Effector memory CD8-positive, alpha-beta T cell (primary cell): ENCODE data around the gene SGTA.

Experiments
- ATAC-seq: fragments of 150-1000 bp; cut with Tn5 transposase; replicated peaks from 2 replicates; pipeline ENCODE4 v1.10.0; 2021; ENCODE audit warnings: mild to moderate bottlenecking, moderate library complexity
- DNase-seq, 3 experiments: peaks; one replicate each; pipeline ENCODE4 v3.0.0; 2021
- H3K27ac Mint-ChIP-seq, 2 donors: one replicate each; pipeline ENCODE4 v1.8.0; 2022; ENCODE audit warnings: mild to moderate bottlenecking in 2 of 2, mixed read lengths in 2 of 2, moderate library complexity in 2 of 2
- H3K27me3 Mint-ChIP-seq, 2 donors: one replicate each; pipeline ENCODE4 v1.8.0; 2022; ENCODE audit warnings: mixed read lengths in 2 of 2
- H3K36me3 Mint-ChIP-seq: one replicate; pipeline ENCODE4 v1.8.0; 2022; ENCODE audit warnings: mild to moderate bottlenecking, moderate library complexity, mixed read lengths; ENCODE audit not compliant: insufficient read depth
- H3K4me1 Mint-ChIP-seq, 2 donors: one replicate each; pipeline ENCODE4 v1.8.0; 2022; ENCODE audit warnings: low read depth in 2 of 2, mixed read lengths in 2 of 2
- H3K4me3 Mint-ChIP-seq, 2 donors: one replicate each; pipeline ENCODE4 v1.8.0; 2022; ENCODE audit warnings: mild to moderate bottlenecking in 2 of 2, mixed read lengths in 2 of 2, moderate library complexity in 2 of 2
- H3K9me3 Mint-ChIP-seq, 2 donors: one replicate each; pipeline ENCODE4 v1.8.0; 2022; ENCODE audit warnings: mixed read lengths in 2 of 2

The SGTA gene

DNA sequence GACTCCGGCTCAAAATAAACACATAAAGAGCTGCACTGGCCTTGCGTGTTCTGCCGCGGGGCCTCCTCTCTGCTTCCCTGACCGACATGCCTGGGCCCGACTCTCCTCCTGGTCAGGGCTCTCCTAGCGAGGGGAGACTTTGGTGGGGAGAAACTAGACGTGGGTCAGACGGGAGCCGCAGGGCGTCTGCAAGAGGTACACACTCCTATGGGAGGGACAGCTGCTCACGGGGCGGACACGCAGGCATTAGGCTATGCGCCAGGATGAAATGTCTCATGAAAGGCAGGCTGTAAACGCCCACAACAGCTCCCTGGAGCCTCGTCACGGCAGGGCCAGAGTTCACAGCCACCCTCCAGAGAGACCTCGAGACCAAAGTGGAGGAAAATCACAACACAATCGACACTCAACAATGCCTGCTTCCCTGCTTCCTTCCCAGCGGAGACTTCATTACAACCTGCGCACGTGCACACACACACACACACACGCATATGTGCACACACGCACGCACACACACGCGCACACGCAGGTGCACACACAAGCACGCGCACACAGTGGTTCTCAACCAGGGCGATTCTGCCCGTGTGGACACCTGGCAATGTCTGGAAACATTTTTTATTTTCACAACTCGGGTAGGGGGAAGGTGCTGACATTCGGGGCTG, 49.0 kb downstream of the SGTA start:
- H3K27ac Mint-ChIP-seq: no peak overlapping the region
- DNase-seq (no peak), ATAC-seq (no peak)
- H3K4me3 Mint-ChIP-seq: no peak overlapping the region
- no peaks in the 10 kb centered on the region for H3K9me3 Mint-ChIP-seq
- no peaks in the 10 kb centered on the region for H3K27me3 Mint-ChIP-seq
- H3K4me1 Mint-ChIP-seq: peaks cover 14 to 22% of the 10 kb centered on the region in 2 donors
- peaks cover 12% of the 10 kb centered on the region for H3K36me3 Mint-ChIP-seq

DNA sequence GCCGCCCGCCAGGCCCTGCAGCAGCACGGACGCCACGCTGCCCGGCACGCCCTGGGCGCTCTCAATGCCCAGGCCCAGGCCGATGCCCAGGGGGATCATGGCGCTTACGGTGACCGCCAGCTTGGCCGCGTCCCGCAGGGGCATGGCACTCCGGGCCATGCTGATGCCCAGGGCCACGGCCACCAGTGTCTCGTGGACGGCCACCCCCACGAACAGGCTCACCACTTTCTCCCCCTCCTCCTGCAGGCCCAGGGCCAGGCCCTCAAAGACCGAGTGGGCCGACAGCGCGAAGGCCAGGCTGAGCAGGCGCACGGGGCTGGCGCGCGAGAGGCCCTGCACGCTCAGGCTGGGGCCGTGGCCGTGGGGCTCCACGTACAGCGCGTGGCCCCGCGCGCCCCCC, 50.2 kb downstream of the SGTA start:
- Mint-ChIP-seq H3K9me3 (no peaks in the 10 kb centered on the region), H3K36me3 (peaks cover 12% of the 10 kb centered on the region), H3K4me3 (no peak overlapping the region), H3K4me1 (peaks cover 12 to 15% of the 10 kb centered on the region in 2 donors), H3K27me3 (no peaks in the 10 kb centered on the region), H3K27ac (no peak overlapping the region)
- ATAC-seq: no peak
- no peak for DNase-seq

GRCh38 chr19:2732157-2732725, 50.8 kb downstream of the SGTA start:
- no peak for ATAC-seq
- Mint-ChIP-seq H3K27ac (peak overlapping the region in 1 of 2 donors; percentile 49), H3K36me3 (peaks cover 12% of the 10 kb centered on the region), H3K27me3 (peaks cover 0 to 6% of the 10 kb centered on the region in 2 donors), H3K4me1 (peaks cover 13 to 14% of the 10 kb centered on the region in 2 donors), H3K4me3 (no peak overlapping the region), H3K9me3 (no peaks in the 10 kb centered on the region)
- no peak for DNase-seq

DNA sequence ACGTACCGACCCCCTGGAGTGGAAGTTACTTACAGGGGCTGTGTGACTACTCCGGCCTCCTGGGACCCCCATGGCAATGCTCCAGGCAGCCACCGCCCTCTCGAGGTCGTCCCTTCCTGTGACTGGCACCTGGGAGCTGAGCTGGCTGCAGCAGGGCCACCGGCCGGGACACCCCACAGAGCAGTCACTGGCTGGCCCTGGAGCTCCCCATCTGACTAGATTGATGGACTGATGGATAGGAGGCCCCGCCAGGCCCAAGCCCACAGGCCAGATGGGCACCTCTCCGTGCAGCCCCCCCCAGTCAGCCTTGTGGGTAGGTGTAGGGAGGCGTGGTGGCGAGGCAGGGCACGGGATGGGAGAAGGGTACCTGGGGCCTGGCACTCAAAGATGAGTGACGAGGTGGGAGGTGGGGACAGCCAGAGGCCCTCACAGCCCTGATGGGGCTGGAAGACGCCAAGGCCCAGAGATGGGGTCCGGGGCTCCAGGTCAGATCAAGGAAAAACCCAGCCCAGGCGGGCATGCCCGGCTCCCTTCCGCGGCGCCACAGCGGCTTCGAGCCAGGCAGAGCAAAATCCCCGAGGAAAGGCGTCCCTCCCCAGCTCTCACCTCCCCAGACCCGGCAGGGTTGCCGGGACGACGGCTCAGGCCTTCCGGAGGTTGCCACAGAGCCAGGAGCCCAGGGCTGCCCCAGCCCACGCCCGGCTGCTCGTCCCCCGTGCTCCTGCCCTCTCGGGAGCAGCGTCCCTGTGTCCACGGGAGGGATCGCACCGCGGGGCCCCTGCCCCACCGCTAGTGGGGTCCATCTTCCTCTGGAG, 51.7 kb downstream of the SGTA start:
- Mint-ChIP-seq H3K9me3 (no peaks in the 10 kb centered on the region), H3K27ac (no peak overlapping the region)
- DNase-seq: no peak

GRCh38 chr19:2729943-2730818, 52.9 kb downstream of the SGTA start:
- Mint-ChIP-seq H3K9me3 (no peaks in the 10 kb centered on the region), H3K4me1 (peaks cover 8 to 17% of the 10 kb centered on the region in 2 donors), H3K4me3 (no peak overlapping the region), H3K27ac (no peak overlapping the region), H3K27me3 (peaks cover 11 to 23% of the 10 kb centered on the region in 2 donors), H3K36me3 (peaks cover 6% of the 10 kb centered on the region)
- DNase-seq (no peak), ATAC-seq (no peak)

More for the DNA sequence above, 51.7 kb downstream of the SGTA start:
- peaks cover 12% of the 10 kb centered on the region for H3K36me3 Mint-ChIP-seq
- H3K4me3 Mint-ChIP-seq: no peak overlapping the region
- H3K4me1 Mint-ChIP-seq: peaks cover 8 to 17% of the 10 kb centered on the region in 2 donors
- no peak for ATAC-seq
- H3K27me3 Mint-ChIP-seq: peaks cover 1 to 14% of the 10 kb centered on the region in 2 donors

- no peak for ATAC-seq
- peaks cover 2% of the 10 kb centered on the region for H3K36me3 Mint-ChIP-seq
- peaks cover 18 to 32% of the 10 kb centered on the region in 2 donors for H3K27me3 Mint-ChIP-seq
- peaks cover 0 to 13% of the 10 kb centered on the region in 2 donors for H3K4me1 Mint-ChIP-seq
- no peaks in the 10 kb centered on the region for H3K9me3 Mint-ChIP-seq
- H3K27ac Mint-ChIP-seq: no peak overlapping the region
- DNase-seq: no peak
- no peak overlapping the region for H3K4me3 Mint-ChIP-seq
Measured at GRCh38 chr19:2728783-2729387, 54.2 kb downstream of the SGTA start.

GRCh38 chr19:2727640-2727944, 55.5 kb downstream of the SGTA start:
- Mint-ChIP-seq H3K9me3 (no peaks in the 10 kb centered on the region), H3K27ac (no peak overlapping the region)
- no peak for DNase-seq

DNA sequence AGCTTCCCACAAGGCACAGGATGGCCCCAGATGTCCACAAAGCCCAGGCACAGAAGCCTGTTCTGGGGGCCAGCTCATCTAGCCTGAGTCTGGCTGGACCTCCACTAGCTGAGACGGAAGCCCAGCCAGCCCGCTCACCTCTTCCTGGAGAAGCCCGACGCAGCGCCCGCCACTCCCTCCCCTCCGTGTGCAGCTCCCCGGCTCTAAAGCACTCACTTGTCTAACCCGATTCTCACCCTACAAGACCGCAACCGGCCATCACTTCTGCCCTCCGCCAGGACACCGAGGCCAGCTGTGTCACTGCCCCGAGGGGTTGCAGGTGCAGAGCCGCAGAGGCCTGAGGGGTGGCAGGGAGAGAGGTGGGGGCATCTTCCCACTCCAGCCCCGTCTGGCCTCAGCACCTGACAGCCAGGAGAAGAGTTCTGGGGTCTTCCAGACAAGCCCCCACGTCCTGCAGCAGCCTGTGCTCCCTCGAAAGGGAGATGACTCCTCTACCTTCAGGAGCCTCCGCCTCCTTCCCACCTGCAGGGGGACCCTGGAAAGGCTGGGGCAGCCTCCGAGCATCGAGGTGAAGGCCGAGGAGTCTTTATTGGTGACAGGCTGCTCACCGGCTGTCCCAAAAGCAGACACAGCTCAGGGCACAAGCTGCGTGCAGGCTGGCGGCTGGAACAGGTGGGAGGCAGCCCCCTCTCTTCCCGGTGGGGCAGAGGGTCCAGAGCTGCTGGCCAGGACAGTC, 56.0 kb downstream of the SGTA start:
- Mint-ChIP-seq H3K27me3 (peaks cover 25 to 50% of the 10 kb centered on the region in 2 donors), H3K27ac (no peak overlapping the region), H3K9me3 (no peaks in the 10 kb centered on the region), H3K4me1 (peaks cover 0 to 10% of the 10 kb centered on the region in 2 donors), H3K4me3 (no peak overlapping the region), H3K36me3 (peaks cover 2% of the 10 kb centered on the region)
- no peak for ATAC-seq
- no peak for DNase-seq

More at GRCh38 chr19:2727640-2727944, 55.5 kb downstream of the SGTA start:
- no peak for ATAC-seq
- no peak overlapping the region for H3K4me3 Mint-ChIP-seq
- peaks cover 21 to 45% of the 10 kb centered on the region in 2 donors for H3K27me3 Mint-ChIP-seq
- H3K36me3 Mint-ChIP-seq: peaks cover 2% of the 10 kb centered on the region
- H3K4me1 Mint-ChIP-seq: peaks cover 0 to 10% of the 10 kb centered on the region in 2 donors

DNA sequence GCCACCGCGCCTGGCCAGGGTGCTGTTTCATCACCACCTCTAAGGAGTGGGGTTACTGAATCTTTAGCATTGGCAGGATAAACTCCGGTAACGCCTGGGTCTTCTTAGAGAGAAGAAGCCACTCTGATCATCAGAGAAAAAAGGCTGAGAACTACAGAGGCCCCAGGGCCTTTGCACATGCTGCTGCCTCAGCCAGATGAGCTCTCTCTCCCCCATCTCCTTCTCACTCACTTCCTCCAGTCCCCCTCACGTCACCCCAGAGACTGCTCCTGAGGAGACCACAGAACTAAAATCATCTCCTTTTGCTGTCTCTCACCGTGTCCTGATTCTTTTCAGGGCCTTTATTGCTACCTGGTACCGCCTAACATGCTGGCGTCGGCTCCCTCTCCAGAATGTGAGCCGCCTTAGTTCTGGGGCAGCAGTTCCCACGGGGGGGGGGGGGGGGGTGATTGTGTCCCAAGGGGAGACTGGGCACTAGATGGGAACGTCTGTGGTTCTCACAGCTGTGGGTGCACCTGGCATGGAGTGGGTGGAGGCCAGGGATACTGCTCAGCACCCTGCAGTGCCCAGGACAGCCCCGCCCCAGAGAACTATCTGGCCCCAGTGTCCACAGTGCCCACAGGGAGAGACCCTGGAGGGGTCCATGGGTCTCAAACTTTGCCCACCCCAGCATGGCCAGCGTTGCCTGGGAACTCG, 56.8 kb downstream of the SGTA start:
- H3K27me3 Mint-ChIP-seq: peaks cover 25 to 55% of the 10 kb centered on the region in 2 donors

DNA sequence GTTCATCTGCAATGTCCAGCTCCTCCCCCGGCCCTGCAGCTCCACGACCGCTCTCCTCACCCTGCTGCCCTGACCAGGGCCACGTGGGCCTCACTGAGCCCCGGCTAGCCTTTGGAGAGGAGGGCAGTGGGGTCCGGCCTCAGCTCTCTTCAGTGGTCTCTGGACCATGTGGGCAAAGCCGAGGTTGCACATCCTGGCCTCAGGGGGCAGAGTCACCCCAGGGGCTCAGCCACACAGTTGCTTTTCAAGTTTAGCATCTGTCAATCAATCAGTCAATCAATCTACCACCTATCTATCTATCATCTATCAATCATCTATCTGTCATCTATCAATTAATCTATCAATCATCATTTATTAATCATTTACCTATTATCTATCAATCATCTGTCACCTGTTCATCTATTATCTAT, 58.9 kb downstream of the SGTA start:
- no peaks in the 10 kb centered on the region for H3K9me3 Mint-ChIP-seq
- H3K27me3 Mint-ChIP-seq: peaks cover 30 to 69% of the 10 kb centered on the region in 2 donors

More for the DNA sequence above, 56.8 kb downstream of the SGTA start:
- no peak overlapping the region for H3K27ac Mint-ChIP-seq
- H3K4me1 Mint-ChIP-seq: peaks cover 0 to 10% of the 10 kb centered on the region in 2 donors
- no peaks in the 10 kb centered on the region for H3K36me3 Mint-ChIP-seq
- no peak overlapping the region for H3K4me3 Mint-ChIP-seq
- DNase-seq (no peak), ATAC-seq (no peak)
- H3K9me3 Mint-ChIP-seq: no peaks in the 10 kb centered on the region

GRCh38 chr19:2723747-2724146, 59.3 kb downstream of the SGTA start:
- Mint-ChIP-seq H3K4me1 (peaks cover 0 to 9% of the 10 kb centered on the region in 2 donors), H3K27ac (no peak overlapping the region), H3K27me3 (peaks cover 30 to 73% of the 10 kb centered on the region in 2 donors), H3K9me3 (no peaks in the 10 kb centered on the region), H3K36me3 (no peaks in the 10 kb centered on the region), H3K4me3 (no peak overlapping the region)
- no peak for ATAC-seq
- DNase-seq: no peak

More for the DNA sequence above, 58.9 kb downstream of the SGTA start:
- Mint-ChIP-seq H3K36me3 (no peaks in the 10 kb centered on the region), H3K4me1 (peaks cover 0 to 10% of the 10 kb centered on the region in 2 donors), H3K4me3 (no peak overlapping the region), H3K27ac (no peak overlapping the region)
- ATAC-seq (no peak), DNase-seq (no peak)

- no peak for ATAC-seq
Measured at GRCh38 chr19:2723345-2723715, 59.7 kb downstream of the SGTA start.

More at GRCh38 chr19:2723345-2723715, 59.7 kb downstream of the SGTA start:
- no peak for DNase-seq
- Mint-ChIP-seq H3K36me3 (no peaks in the 10 kb centered on the region), H3K27me3 (peaks cover 30 to 77% of the 10 kb centered on the region in 2 donors), H3K9me3 (no peaks in the 10 kb centered on the region), H3K4me1 (peaks cover 0 to 6% of the 10 kb centered on the region in 2 donors), H3K27ac (no peak overlapping the region), H3K4me3 (no peak overlapping the region)
